Stimulated activated CD4-positive, alpha-beta T cell treated with anti-CD3 and anti-CD28 coated beads, Interleukin-2, amount 100 ng/mL, for 24 hours (primary cell): ENCODE measurements around the gene USP21.
"Not testable (repeated sequence)": the region's sequence is repeated elsewhere in the genome, so short reads cannot be mapped to it uniquely, and the experiment has no call there.

Source experiments
- DNase-seq, 2 donors: peaks; one replicate each; pipeline ENCODE4 v3.0.0-alpha.2; 2020

The USP21 gene

DNA sequence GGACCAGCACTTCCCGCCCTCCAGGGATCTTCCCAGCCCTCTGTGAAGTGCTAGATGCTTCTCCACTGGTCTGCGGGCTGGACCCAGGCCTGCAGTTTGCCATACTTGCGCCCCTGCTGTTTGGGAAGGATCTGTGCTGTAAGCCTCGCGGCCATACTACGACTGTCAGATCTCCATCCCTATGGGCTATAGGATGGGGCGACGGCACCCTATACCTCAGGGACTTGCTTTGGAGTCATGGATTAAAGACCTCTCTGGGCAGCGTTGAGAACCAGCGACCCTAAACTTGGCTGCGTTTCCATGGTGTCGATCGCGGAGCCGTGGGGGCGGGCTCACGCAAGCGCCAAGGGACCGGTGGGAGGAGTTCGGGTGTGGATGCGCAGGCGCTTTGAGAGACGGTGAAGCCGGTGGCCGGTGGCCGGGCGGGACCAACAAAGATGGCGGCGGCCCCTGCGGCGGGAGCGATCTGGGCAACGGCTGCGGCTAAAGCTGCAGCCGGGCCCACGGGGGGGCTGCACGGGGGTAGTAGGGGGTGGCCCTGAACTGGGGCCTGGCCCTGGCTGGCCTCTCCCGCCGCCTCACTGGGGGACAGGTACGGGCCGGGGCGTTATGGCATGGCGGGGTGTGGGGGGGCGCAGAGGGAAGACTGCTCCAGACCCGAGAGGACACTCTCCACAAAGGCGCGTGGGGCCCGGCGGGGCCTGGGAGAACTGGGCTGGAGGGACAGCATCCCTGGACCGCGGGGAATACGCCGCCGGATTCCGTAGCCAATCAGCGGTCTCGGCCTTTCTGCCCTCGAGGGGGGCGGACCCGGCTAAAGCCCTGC, at the start of gene USP21:
Gene USP21, plus strand, starts transcription at position 414 of the 826 bp plus-strand sequence. CDS start 1,141 bp downstream, outside the sequence.
- DNase-seq: peak; percentile 93 to 94

DNA sequence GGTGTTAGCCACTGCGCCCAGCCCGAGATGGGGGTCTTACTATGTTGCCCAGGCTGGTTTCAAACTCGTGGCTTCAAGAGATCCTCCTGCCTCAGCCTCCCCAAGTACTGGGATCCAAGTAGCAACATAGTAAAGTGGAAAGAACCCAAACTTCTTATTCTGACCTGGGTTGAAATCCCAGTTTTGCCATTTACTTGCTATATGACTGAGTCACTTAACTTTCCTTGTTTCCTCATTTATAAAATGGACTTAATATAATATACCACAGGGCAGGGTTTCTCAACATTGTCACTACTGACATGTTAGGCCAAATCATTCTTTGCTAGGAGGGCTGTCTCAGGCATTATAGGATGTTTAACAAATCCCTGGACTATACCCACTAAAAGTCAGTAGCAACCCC, 48.2 kb upstream of the USP21 start:
- DNase-seq: no peak

GRCh38 chr1:161111527-161111926, 47.8 kb upstream of the USP21 start:
- no peak for DNase-seq

- DNase-seq: no peak
Observed at GRCh38 chr1:161113915-161114314, 45.4 kb upstream of the USP21 start.

GRCh38 chr1:161114556-161114955, 44.7 kb upstream of the USP21 start:
- no peak for DNase-seq

DNA sequence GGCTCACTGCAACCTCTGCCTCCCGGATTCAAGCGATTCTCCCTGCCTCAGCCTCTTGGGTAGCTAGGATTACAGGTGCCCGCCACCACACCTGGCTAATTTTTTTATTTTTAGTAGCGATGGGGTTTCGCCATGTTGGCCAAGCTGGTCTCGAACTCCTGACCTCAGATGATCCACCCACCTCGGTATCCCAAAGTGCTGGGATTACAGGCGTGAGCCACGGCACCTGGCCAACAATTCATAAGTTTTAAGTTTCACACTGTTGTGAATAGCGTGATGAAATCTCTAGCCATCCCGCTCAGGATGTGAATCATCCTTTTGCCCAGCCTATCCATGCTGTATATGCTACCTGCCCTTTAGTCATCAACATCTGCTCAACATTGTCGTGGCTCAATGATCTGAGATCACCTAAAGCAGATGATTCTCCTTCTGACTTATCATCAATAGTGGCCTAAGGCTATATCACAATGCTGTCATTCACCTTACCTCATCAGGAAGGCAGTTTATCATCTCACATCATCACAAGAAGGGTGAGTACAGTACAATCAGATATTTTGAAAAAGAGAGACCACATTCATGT, 44.1 kb upstream of the USP21 start:
- peak in 1 of 2 donors; percentile 35 for DNase-seq

DNA sequence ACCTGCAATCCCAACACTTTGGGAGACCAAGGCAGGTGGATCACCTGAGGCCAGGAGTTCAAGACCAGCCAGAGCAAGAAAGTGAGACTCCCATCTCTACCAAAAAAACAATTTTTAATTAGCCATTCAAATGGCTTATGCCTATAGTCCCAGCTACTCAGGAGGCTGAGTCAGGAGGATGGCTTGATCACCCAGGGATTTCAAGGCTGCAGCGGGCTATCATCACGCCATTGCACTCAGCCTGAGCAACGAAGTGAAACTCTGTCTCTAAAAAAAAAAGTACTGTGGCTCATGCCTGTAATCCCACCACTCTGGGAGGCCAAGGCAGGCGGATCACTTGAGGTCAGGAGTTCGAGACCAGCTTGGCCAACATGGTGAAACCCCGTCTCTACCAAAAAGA, 43.3 kb upstream of the USP21 start:
- DNase-seq: not testable (repeated sequence)

DNA sequence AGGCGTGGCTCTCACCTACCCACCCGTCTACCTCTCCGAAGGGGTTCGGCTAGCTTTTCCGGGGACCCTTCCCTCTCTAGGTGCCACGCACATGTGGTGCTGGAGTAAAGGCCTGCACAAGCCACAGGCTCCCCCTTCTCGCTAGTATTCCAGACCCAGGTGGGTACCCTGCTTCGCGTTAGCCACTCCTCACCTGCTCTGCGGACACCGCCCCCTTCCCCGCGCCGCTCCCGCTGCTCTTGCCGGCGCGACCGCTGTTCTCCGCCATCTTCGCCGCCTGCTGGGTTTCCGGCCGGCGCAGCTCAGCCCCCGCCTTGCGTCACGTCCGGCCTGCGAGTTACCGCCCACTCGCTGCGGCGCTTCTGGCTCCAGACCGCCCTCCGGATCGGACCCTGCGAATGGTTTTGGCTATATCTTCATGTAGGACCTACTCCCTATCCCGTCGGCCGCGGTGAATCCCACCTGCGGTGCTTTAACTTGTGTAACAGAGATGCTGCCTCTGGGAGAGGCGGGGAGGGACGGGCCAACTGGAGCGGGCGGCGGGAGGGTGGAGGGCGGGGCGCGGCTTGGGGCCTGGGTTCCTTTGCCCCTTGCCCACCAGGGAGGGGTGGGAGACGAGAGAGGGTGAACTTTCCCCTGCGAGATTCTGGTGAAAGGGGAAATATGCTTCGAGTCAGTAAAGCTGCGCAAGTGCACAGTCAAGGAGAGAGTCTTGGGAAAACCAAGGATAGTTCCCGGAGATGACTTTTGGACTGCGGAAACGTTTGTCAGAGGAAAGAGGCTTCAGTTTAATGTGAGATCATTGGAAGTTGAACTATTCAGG, 41.3 kb upstream of the USP21 start, which contains the start of the genes NIT1 and PFDN2:
Gene NIT1, plus strand, starts transcription at position 347 of the 823 bp plus-strand sequence. Its CDS starts 72 bp downstream, at position 419.
Gene PFDN2, minus strand, starts transcription at position 279 of the 823 bp plus-strand sequence. Its CDS starts 11 bp downstream, at position 268.
- DNase-seq: peak; percentile 88 to 92

DNA sequence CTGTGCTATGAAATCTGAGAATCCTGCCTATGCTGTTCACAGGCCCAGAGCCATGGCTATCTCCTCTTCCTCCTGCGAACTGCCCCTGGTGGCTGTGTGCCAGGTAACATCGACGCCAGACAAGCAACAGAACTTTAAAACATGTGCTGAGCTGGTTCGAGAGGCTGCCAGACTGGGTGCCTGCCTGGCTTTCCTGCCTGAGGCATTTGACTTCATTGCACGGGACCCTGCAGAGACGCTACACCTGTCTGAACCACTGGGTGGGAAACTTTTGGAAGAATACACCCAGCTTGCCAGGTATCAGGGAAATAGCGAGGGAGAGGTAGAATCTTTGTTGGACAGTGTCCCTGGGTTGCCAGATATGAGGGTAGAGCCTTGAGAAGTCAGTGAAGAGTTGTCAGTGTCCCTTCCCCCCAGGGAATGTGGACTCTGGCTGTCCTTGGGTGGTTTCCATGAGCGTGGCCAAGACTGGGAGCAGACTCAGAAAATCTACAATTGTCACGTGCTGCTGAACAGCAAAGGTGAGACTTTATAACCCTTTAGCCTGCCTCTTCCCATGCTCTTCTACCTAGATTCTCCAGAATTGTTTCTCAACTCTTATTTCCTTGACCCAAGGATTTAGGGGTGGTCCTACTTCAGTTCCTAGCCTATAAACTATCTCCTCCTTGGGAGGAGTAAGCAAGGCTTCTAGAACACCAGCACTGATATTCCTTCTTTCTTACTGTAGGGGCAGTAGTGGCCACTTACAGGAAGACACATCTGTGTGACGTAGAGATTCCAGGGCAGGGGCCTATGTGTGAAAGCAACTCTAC, 40.0 kb upstream of the USP21 start:
- peak; percentile 65 to 78 for DNase-seq

- DNase-seq: no peak
Observed at GRCh38 chr1:161121042-161121650, 38.2 kb upstream of the USP21 start.

GRCh38 chr1:161121834-161122233, 37.5 kb upstream of the USP21 start:
- DNase-seq: no peak

- DNase-seq: no peak
Observed at GRCh38 chr1:161122967-161123366, 36.3 kb upstream of the USP21 start.

DNA sequence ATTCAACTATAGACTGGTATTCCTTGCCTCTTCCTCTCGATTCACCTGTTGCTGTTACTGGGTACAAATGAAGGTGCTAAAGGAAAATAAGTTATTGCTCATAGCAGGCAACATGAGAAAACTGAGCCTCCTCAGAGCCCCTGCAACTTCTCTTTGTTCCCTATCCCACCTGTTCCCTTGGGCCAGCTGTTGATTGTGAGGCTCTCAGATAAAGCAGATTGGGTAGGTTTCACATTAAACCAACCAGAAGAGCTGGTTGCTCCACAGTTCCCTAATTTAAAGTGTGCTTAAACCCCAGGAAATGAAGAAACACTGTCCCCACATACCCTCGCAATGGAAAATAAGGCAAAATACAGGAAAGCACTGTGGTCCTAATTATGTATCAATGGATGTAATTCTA, 31.7 kb upstream of the USP21 start:
- no peak for DNase-seq

- DNase-seq: no peak
Observed at GRCh38 chr1:161128591-161129420, 30.5 kb upstream of the USP21 start.

DNA sequence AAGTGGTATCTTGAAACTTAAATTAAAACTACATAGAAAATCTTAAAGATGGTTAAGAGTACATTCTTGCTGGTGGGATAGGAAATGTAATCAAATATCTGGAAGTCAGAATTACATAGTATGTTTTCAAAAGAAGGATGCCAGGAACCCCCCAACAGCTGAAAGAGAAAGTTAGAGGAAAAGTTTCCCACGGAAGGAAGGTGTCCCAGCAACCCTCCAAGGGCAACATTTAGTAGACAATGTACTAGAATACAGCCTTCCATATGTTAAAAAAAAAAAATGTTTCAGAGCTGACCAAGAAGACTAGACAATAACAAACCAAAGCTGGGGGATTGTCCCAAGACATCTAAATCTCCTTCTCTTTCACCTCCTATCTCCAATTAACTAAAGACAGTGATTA, 29.0 kb upstream of the USP21 start:
- no peak for DNase-seq

DNA sequence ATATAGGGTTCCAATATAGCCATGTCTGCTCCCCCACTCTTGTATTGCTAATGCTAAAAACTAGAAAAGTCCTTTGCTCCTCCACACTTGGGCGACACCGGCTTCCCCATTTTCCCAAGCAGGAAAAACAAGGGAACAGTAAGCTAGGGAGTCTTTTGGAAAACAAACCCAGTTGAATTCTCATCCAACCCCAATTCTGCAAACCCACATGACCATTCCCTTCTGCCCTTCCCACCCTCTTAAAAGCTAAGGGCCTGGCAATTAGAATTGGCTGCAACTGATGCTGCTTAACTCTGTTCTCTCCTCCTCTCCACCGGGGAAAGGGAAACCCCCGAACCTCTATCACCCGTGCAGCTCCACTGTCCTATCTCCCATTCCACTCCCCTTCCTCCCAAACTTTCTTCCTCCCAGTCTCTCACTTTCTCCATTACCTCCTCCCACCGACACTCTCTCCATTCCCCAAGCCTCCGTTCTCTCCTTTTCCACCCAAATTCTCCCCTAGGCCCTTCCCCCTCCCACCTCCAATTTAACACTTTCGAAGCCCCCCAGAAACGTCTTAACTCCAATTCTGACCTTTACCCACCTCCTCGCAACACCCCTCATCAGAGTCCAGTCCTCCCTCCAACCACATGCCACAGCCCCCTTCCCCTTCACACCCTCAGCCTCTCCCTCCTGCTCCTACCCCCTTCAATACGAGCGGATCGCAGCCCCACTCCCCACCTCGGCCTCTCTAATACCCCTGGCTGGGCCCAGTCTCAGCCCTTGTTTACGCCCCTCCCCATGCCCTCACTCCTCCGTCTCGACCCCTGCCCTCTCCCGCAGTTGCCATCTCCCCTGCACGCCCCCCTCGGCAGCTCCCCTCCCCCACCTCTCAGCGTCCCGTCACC, 27.5 kb upstream of the USP21 start:
- no peak for DNase-seq

GRCh38 chr1:161132410-161133219, 26.7 kb upstream of the USP21 start, which contains the start of gene DEDD:
TSS of gene DEDD (minus strand) at chr1:161132667. CDS start at chr1:161124462, 8,205 bp downstream.
- DNase-seq: peak; percentile 88 to 90

DNA sequence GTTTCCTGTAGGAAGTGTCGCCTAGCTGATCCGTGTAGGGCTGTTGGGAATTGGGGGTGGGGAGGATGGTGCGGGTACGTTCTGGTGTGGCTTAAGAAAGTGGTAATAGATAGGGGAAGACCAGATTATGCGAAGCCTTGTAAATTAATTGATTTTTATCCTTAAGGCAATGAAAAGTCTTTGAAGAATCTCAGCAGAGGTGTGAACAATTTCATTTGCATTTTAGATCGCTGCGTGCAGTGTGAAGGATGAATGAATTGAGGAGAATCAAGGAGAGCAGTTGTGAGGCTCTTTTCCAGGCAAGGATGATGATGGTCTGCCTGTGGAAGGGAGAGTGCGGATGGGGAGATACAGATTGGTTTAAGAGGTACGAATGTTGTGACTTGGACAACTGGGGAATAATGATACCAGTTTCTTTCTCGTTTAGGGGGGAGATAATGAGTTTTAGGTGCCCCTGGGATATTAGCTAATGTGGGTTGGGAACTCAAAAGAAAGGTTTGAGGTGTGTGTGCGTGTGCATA, 26.0 kb upstream of the USP21 start:
- no peak for DNase-seq

DNA sequence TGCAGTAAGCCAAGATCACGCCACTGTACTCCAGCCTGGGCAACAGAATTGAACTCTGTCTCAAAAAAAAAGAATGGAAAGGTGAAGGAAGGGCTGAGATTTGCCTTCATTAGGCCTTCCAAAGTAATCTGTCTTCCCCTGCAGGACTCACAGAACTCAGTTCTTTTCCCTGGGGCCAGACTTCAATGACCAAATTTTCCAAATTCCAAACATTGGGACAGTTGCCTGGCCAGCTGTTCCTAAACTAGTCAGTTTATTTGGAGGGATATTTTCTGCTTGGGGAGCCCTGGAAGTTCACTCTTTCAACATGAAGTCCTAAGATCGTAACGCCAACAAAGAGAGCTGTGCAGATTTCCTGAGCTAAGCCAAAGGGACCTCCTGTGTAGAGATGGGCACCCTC, 21.4 kb upstream of the USP21 start:
- DNase-seq: no peak
